HG03280 (cell line): ENCODE data around the gene NSRP1.
"Not testable (repeated sequence)": the region's sequence is repeated elsewhere in the genome, so short reads cannot be mapped to it uniquely, and the experiment has no call there.

ENCODE experiments used
- ATAC-seq: cut with Tn5 transposase; IDR thresholded peaks from one replicate; pipeline ENCODE4 v1.9.1; 2021; ENCODE audit warnings: mild to moderate bottlenecking, moderate library complexity; ENCODE audit not compliant: unreplicated experiment

NSRP1 gene

GRCh38 chr17:30220414-30220813, 103.8 kb downstream of the NSRP1 start:
- ATAC-seq = no peak

- no peak for ATAC-seq
These were observed 104.7 kb downstream of the NSRP1 start for GRCh38 chr17:30221346-30221745.

- ATAC-seq = no peak
These were observed 105.6 kb downstream of the NSRP1 start for GRCh38 chr17:30222251-30222650.

GRCh38 chr17:30222721-30223175, 106.1 kb downstream of the NSRP1 start:
- no peak for ATAC-seq

DNA sequence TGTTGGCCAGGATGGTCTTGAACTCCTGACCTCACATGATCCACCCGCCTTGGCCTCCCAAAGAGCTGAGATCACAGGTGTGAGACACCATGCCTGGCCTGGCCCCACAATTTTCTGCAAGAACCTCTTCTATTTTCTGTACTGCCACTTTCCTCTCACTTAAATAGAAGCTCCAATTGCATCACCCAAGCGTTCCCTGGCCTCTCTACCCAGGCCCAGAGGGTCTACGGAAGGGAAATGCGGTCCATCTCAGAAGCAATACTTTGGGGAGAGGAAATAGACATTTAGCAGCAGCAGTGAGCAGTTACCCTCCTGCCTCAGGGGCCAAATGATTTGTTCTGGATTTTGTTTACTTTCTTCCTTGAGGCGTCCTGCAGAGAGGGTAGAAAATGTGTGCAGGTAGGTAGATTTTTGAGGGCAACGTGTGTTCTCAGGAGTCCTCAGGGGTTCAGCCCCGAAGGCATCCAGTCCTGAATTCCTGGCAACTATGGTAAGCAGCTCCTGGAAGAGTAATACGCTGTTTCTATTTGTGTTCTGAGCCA, 107.9 kb downstream of the NSRP1 start:
- ATAC-seq = no peak

- ATAC-seq = no peak
These were observed 108.5 kb downstream of the NSRP1 start for GRCh38 chr17:30225112-30225511.

DNA sequence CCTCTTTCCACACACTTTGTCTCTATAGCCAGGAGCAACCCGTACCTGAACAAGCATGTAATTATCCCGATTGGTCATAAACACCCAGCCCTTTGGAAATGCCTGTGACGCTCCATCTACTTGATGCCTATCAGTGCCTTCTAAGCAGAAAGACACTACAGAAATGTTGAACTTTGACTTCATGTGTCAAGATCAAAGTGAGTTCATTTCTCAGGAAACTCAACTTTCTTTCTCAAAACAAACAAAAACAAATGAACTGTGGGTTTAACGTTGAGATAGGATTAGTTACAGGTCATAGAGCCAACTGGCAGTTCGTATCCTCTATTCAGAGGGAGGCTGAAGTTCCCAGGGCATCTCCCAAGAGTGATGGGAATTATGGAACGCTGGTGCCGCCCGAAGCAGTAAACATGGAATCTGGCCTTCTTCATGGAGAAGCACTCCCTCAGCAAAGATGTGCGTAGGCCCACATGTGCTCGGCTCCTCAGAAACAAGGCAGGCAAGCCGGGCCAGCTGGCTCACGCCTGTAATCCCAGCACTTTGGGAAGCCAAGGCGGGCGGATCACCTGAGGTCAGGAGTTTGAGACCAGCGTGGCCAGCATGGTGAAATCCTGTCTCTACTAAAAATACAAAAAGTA, 109.4 kb downstream of the NSRP1 start:
- ATAC-seq = no peak

DNA sequence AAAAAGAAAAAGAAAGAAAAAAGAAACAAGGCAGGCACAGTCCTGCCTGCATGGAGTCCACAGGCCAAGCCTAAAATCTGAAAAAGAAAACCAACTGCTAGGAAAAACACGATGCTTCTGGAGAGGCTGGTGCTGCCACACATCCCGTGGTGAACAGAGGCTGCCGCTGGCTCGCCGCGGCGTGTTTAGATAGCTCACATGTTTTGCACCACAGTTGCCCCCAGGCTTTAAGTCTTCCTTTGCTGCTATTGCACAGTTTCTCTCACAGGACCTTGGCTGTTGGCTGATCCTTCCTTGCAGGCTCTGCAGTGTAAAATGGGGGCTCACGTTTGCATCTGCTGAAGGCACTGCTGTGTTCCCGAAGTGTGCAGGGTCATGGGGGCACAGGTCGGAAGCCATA, 110.3 kb downstream of the NSRP1 start:
- ATAC-seq = no peak

GRCh38 chr17:30228011-30228410, 111.4 kb downstream of the NSRP1 start:
- ATAC-seq = no peak

DNA sequence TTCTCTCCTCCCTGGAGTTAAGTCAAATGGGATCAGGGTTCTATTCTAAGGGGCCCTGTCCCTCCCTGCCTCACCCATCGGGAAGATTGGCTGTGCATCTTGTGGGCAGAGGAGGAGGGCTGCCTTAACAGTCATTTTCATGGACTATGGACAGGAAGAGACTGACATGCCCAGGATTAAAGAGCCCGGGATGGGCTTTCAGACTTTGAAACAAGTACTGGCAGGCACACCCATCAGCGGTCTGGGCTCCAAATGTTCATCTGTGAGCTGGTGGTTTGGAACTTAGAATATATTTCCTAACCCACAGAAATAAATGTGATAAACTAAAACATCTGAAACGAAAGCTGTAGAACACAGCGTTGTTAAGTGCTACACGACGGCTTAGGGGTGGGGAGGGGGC, 112.4 kb downstream of the NSRP1 start:
- ATAC-seq = no peak

DNA sequence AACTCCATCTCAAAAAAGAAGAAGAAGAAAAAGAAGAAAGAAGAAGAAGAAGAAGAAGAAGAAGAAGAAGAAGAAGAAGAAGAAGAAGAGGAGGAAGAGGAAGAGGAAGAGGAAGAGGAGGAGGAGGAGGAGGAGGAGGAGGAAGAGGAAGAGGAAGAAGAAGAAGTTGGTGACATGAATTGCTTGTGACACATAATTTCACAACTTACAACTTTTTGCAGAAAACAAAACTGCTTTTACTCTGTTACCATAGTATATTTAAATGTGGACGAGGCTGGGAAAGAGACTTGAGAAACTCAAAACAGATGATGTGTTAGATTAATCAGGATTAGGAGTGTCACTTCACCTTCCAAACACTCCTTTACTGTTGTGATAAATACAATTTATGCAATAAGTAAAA, 113.4 kb downstream of the NSRP1 start:
- ATAC-seq = not testable (repeated sequence)

- ATAC-seq = no peak
These were observed 114.0 kb downstream of the NSRP1 start for GRCh38 chr17:30230596-30231125.

- ATAC-seq = no peak
These were observed 115.6 kb downstream of the NSRP1 start for GRCh38 chr17:30232015-30232823.

GRCh38 chr17:30232824-30233427, 116.3 kb downstream of the NSRP1 start:
- no peak for ATAC-seq

DNA sequence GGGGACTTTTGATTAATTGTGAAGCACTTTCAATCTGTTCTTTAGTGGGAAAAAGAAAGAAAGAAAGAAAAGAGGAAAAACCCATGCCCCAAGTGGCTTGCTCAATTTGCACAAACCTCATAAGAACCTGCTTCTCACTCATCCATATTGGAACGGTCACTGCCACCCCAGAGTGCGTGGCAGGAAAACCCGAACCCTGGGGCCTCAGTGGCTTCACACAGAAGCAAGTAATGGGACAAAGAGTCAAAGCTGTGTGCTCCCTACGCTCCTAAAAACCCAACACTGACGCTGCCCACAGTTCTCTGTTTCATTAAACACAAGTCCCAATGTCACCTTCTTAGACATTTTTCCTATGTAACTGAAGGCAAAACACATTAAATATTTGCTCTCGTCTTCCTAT, 117.7 kb downstream of the NSRP1 start:
- ATAC-seq = no peak

DNA sequence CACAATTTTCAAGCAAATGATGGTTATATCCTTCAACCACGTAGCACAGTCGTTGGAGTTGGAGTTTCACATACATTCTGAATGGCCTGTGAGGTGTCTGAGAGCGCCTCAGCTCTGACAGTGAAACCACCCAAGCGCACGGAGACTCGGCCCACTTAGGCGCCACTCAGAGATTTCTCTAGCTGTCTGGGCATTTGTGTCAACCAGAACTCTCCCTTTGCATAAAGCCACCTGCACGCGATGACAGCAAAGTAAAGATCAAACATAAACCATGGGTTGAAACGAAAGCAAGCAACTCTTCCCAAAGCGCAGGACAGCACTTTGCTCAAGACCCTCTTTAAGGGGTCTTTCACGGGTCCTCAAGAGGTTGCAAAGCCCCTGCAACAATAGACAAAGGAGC, 118.3 kb downstream of the NSRP1 start:
- ATAC-seq = no peak

GRCh38 chr17:30235386-30236296, 119.0 kb downstream of the NSRP1 start, which contains the start of gene SLC6A4:
Gene SLC6A4 (minus strand): TSS chr17:30235697. CDS start chr17:30221958, 13,739 bp downstream.
- no peak for ATAC-seq
